ENCODE data around the gene TRIM14. TPM values are rescaled to one million over a fixed set of nuclear protein-coding genes. Genes with fewer than 3 reads are reported as not detected.

Gene TRIM14
- polyA plus RNA-seq, 2 of the 4 experiments (the other 2 are of a cell fraction) = 8.8 to 9.2 TPM

- no peaks in the 10 kb centered on the region for H3K9me3 ChIP-seq
- ATAC-seq (no peak), DNase-seq (ENCODE audit: low read depth in 1 of 2, low spot score in 1 of 2) (no peak), FAIRE-seq (no peak)
- H3K4me3 ChIP-seq = no peak overlapping the region
- ChIA-PET POLR2A (interaction anchor here (2.6 kb wide), 1 partner anchor 10 kb away, joined by 14 read pairs; the partner anchor contains the start of gene NANS), CTCF (interaction anchor here (0.9 to 3.5 kb wide), 5 partner anchors 11 to 122 kb away, joined by 3 to 31 read pairs (median 9); partner anchors contain the start of gene TRIM14)
- no peak overlapping the region for H3K4me2 ChIP-seq
- H3K4me1 ChIP-seq = no peaks in the 10 kb centered on the region
- 93% methylated on average over 9 of the region's 9 CpGs for WGBS (ENCODE audit: missing lambda C conversion rate)
- TF ChIP-seq TFCP2L1 (CRISPR knock-in tag; IDR thresholded peaks at IDR 0.05) (no peak), CBX2 (IDR thresholded peaks at IDR 0.05; ENCODE audit: borderline replicate concordance, low read depth) (no peak), USF2 (IDR thresholded peaks at IDR 0.05) (no peak), CEBPB (IDR thresholded peaks at IDR 0.05) (no peak), FOXS1 (CRISPR knock-in tag; IDR thresholded peaks at IDR 0.05) (no peak), HOXB13 (CRISPR knock-in tag; IDR thresholded peaks at IDR 0.05; ENCODE audit: low read depth) (no peak), ZFP36 (IDR thresholded peaks at IDR 0.05; ENCODE audit: borderline replicate concordance, partially characterized antibody) (no peak), MAZ (IDR thresholded peaks at IDR 0.05; ENCODE audit: borderline replicate concordance, low read depth, low read length) (no peak), RCOR1 (IDR thresholded peaks at IDR 0.05; ENCODE audit: low read depth, low read length) (no peak), ELK1 (IDR thresholded peaks at IDR 0.05; ENCODE audit: low read depth, low read length) (no peak), NPAS2 (CRISPR knock-in tag; IDR thresholded peaks at IDR 0.05; ENCODE audit: borderline replicate concordance) (no peak), PHF8 (IDR thresholded peaks at IDR 0.05; ENCODE audit: borderline replicate concordance, low read depth) (no peak), GATA3 (IDR thresholded peaks at IDR 0.05; ENCODE audit: borderline replicate concordance) (no peak), RNF2 (IDR thresholded peaks at IDR 0.05; ENCODE audit: borderline replicate concordance, low read depth) (no peak)
- no peak overlapping the region for H3K27ac ChIP-seq
These were observed 72.9 kb downstream of the TRIM14 start for GRCh38 chr9:98046180-98046543.

- WGBS (ENCODE audit: missing lambda C conversion rate) = 80% methylated on average over 6 of the region's 6 CpGs
- Histone ChIP-seq H3K4me3 (no peak overlapping the region), H3K4me1 (no peaks in the 10 kb centered on the region), H3K27ac (no peak overlapping the region), H3K4me2 (no peak overlapping the region), H3K9me3 (no peaks in the 10 kb centered on the region)
- ChIA-PET CTCF (interaction anchor here (0.5 to 3.5 kb wide), 7 partner anchors 10 to 247 kb away, joined by 3 to 31 read pairs (median 3); partner anchors contain the start of gene TRIM14), POLR2A (interaction anchor here (1.7 kb wide), 1 partner anchor 11 kb away, joined by 4 read pairs; the partner anchor contains the start of gene NANS)
- FAIRE-seq = no peak
- TF ChIP-seq NPAS2 (CRISPR knock-in tag; IDR thresholded peaks at IDR 0.05; ENCODE audit: borderline replicate concordance) = no peak
- no peak for TF ChIP-seq RNF2 (IDR thresholded peaks at IDR 0.05; ENCODE audit: borderline replicate concordance, low read depth)
- no peak for TF ChIP-seq PBX3 (IDR thresholded peaks at IDR 0.05)
- peak in 1 of 2 experiments; percentile 47 for DNase-seq (ENCODE audit: low read depth in 1 of 2, low spot score in 1 of 2)
- peak in 1 of 2 experiments; percentile 49; a peak in 2 of 6 replicates for ATAC-seq
These were observed 73.5 kb downstream of the TRIM14 start for GRCh38 chr9:98045234-98046179.

- ATAC-seq (no peak), DNase-seq (ENCODE audit: low read depth in 1 of 2, low spot score in 1 of 2) (no peak), FAIRE-seq (no peak)
These were observed 75.1 kb downstream of the TRIM14 start for GRCh38 chr9:98043915-98044314.

More at GRCh38 chr9:98043915-98044314, 75.1 kb downstream of the TRIM14 start:
- Histone ChIP-seq H3K4me3 (no peak overlapping the region), H3K9me3 (no peaks in the 10 kb centered on the region), H3K27ac (no peak overlapping the region), H3K4me2 (no peak overlapping the region), H3K4me1 (no peaks in the 10 kb centered on the region)
- CTCF ChIA-PET = interaction anchor here (0.8 to 3.5 kb wide), 2 partner anchors 9 to 20 kb away, joined by 3 to 31 read pairs; no protein-coding TSS in a partner anchor
- POLR2A ChIA-PET = interaction anchor here (1.7 kb wide), 1 partner anchor 12 kb away, joined by 4 read pairs; the partner anchor contains the start of gene NANS
- WGBS (ENCODE audit: missing lambda C conversion rate) = 74% methylated on average over 5 of the region's 5 CpGs
- no peak for TF ChIP-seq HES2 (IDR thresholded peaks at IDR 0.05)
- no peak for TF ChIP-seq PHF8 (IDR thresholded peaks at IDR 0.05; ENCODE audit: borderline replicate concordance, low read depth)
- TF ChIP-seq HOXB5 (CRISPR knock-in tag; IDR thresholded peaks at IDR 0.05) = no peak
- TF ChIP-seq HOXB13 (CRISPR knock-in tag; IDR thresholded peaks at IDR 0.05; ENCODE audit: low read depth) = no peak
- no peak for TF ChIP-seq RCOR1 (IDR thresholded peaks at IDR 0.05; ENCODE audit: low read depth, low read length)
